WTC11 (cell line): Measurements from ENCODE around the gene KRT12. TPM values are rescaled to one million over a fixed set of nuclear protein-coding genes. Genes with fewer than 3 reads are reported as not detected.

Source experiments
- ATAC-seq: fragments of 200-7000 bp; cut with Tn5 transposase; 2 replicates; pipeline ENCODE4 v1.10.0; 2021; ENCODE audit warnings: mild to moderate bottlenecking, moderate library complexity
- Bru-seq: library from RNA; stranded (reverse); fragments of 400-500 nt; gene quantifications from one replicate; lab custom pipeline; 2021; lab: Mats Ljungman, UMichigan
- CTCF ChIA-PET: fragments of 300-600 bp; sonication (Branson Sonifier 250); formaldehyde crosslinking; loops from one replicate; lab custom pipeline; 2021; ENCODE audit warnings: antibody characterized with exemption; lab: Charles Lee
- POLR2A ChIA-PET: fragments of 350-600 bp; sonication (Branson Sonifier 250); formaldehyde crosslinking; loops from one replicate; lab custom pipeline; 2021; ENCODE audit warnings: antibody characterized with exemption; lab: Charles Lee
- DNase-seq: peaks from one replicate; pipeline ENCODE4 v3.0.0; 2021; ENCODE audit warnings: low spot score
- H3K27ac Mint-ChIP-seq: 2 replicates; pipeline ENCODE4 v1.8.0; 2021; ENCODE audit warnings: mixed read lengths
- H3K27me3 Mint-ChIP-seq: 2 replicates; pipeline ENCODE4 v1.8.0; 2021; ENCODE audit warnings: low read depth, mild to moderate bottlenecking, moderate library complexity, mixed read lengths
- H3K36me3 Mint-ChIP-seq: 2 replicates; pipeline ENCODE4 v1.8.0; 2021; ENCODE audit warnings: mixed read lengths
- H3K4me1 Mint-ChIP-seq: 2 replicates; pipeline ENCODE4 v1.8.0; 2022; ENCODE audit warnings: mixed read lengths
- H3K4me3 Mint-ChIP-seq: 2 replicates; pipeline ENCODE4 v1.8.0; 2021; ENCODE audit warnings: mild to moderate bottlenecking, moderate library complexity, mixed read lengths
- H3K9me3 Mint-ChIP-seq: 2 replicates; pipeline ENCODE4 v1.8.0; 2021; ENCODE audit warnings: mixed read lengths
- EMX1 ChIP-seq: fragments of 250-450 bp; sonication (Bioruptor Pico); IDR thresholded peaks from 2 replicates; pipeline ENCODE4 v1.8.0; 2021; ENCODE audit warnings: mild to moderate bottlenecking
- ETV6 ChIP-seq: sonication (generic); formaldehyde crosslinking; IDR thresholded peaks from 2 replicates; pipeline ENCODE4 v1.8.1; 2022; ENCODE audit warnings: mild to moderate bottlenecking, missing genetic modification reagents
- FOXK1 ChIP-seq: sonication (generic); formaldehyde crosslinking; IDR thresholded peaks from 2 replicates; pipeline ENCODE4 v1.8.0; 2022; ENCODE audit warnings: mild to moderate bottlenecking, moderate library complexity, missing genetic modification reagents
- GRHL2 ChIP-seq: fragments of 250-450 bp; sonication (Bioruptor Pico); IDR thresholded peaks from 2 replicates; pipeline ENCODE4 v1.8.0; 2022; ENCODE audit warnings: mild to moderate bottlenecking, moderate library complexity; ENCODE audit not compliant: insufficient replicate concordance, severe bottlenecking
- JAZF1 ChIP-seq: fragments of 250-450 bp; sonication (Bioruptor Pico); IDR thresholded peaks from 2 replicates; pipeline ENCODE4 v1.9.0; 2021; ENCODE audit warnings: moderate library complexity, mild to moderate bottlenecking, inconsistent platforms
- MXD4 ChIP-seq: fragments of 250-450 bp; sonication (Bioruptor Pico); IDR thresholded peaks from 2 replicates; pipeline ENCODE4 v1.8.0; 2021; ENCODE audit warnings: mild to moderate bottlenecking, moderate library complexity, borderline replicate concordance
- MYBL2 ChIP-seq: sonication (generic); formaldehyde crosslinking; IDR thresholded peaks from 2 replicates; pipeline ENCODE4 v1.8.1; 2023; ENCODE audit warnings: mild to moderate bottlenecking, moderate library complexity, missing genetic modification reagents
- NFATC4 ChIP-seq: fragments of 250-450 bp; sonication (Bioruptor Pico); IDR thresholded peaks from 2 replicates; pipeline ENCODE4 v1.9.0; 2021; ENCODE audit warnings: mild to moderate bottlenecking
- NR3C1 ChIP-seq: sonication (generic); formaldehyde crosslinking; conservative IDR thresholded peaks from 2 replicates; pipeline ENCODE4 v1.8.1; 2023; ENCODE audit warnings: low read depth, mild to moderate bottlenecking, missing genetic modification reagents
- PREB ChIP-seq: sonication (generic); formaldehyde crosslinking; IDR thresholded peaks from 2 replicates; pipeline ENCODE4 v1.8.1; 2022; ENCODE audit warnings: mild to moderate bottlenecking, missing genetic modification reagents, moderate library complexity, borderline replicate concordance
- PRRX2 ChIP-seq: fragments of 250-450 bp; sonication (Bioruptor Pico); IDR thresholded peaks from 2 replicates; pipeline ENCODE4 v1.8.0; 2021; ENCODE audit warnings: mild to moderate bottlenecking
- SOX15 ChIP-seq: fragments of 250-450 bp; sonication (Bioruptor Pico); IDR thresholded peaks from 2 replicates; pipeline ENCODE4 v1.9.0; 2021; ENCODE audit warnings: mild to moderate bottlenecking
- TEAD1 ChIP-seq: sonication (generic); formaldehyde crosslinking; IDR thresholded peaks from 2 replicates; pipeline ENCODE4 v1.8.0; 2022; ENCODE audit warnings: mild to moderate bottlenecking, missing genetic modification reagents
- ZNF121 ChIP-seq: sonication (generic); formaldehyde crosslinking; IDR thresholded peaks from 2 replicates; pipeline ENCODE4 v1.8.0; 2023; ENCODE audit warnings: missing genetic modification reagents
- ZNF232 ChIP-seq: sonication (generic); formaldehyde crosslinking; IDR thresholded peaks from 2 replicates; pipeline ENCODE4 v1.8.0; 2022; ENCODE audit warnings: mild to moderate bottlenecking, missing genetic modification reagents
- ZNF396 ChIP-seq: fragments of 250-450 bp; sonication (Bioruptor Pico); IDR thresholded peaks from 2 replicates; pipeline ENCODE4 v1.8.0; 2021; ENCODE audit warnings: mild to moderate bottlenecking, moderate library complexity, borderline replicate concordance
- long read RNA-seq, 3 experiments: library from RNA in 1 of 3; library from capped mRNA in 1 of 3; library from polyadenylated mRNA in 1 of 3; unstranded in 2 of 3; stranded (forward) in 1 of 3; transcript quantifications; one replicate each; pipeline ENCODE4 v2.0.0, GENCODE V29; 2021
- total RNA-seq: library from RNA; stranded (reverse); gene quantifications from 3 replicates; pipeline ENCODE4 v1.2.3, GENCODE V29; 2021
- TF ChIP-seq, protein P1 (sequence below): sonication (generic); formaldehyde crosslinking; IDR thresholded peaks from 2 replicates; pipeline ENCODE4 v1.8.0; 2022; ENCODE audit warnings: mild to moderate bottlenecking, missing genetic modification reagents
- TF ChIP-seq, protein P2 (sequence below): sonication (generic); formaldehyde crosslinking; IDR thresholded peaks from 2 replicates; pipeline ENCODE4 v1.8.1; 2023; ENCODE audit warnings: mild to moderate bottlenecking, missing genetic modification reagents, borderline replicate concordance
- TF ChIP-seq, protein P3 (sequence below): sonication (generic); formaldehyde crosslinking; IDR thresholded peaks from 2 replicates; pipeline ENCODE4 v1.8.0; 2022; ENCODE audit warnings: mild to moderate bottlenecking, missing genetic modification reagents
- TF ChIP-seq, protein P4 (sequence below): sonication (generic); formaldehyde crosslinking; conservative IDR thresholded peaks from 2 replicates; pipeline ENCODE4 v1.8.1; 2023; ENCODE audit warnings: mild to moderate bottlenecking, low read depth, missing genetic modification reagents, moderate library complexity

KRT12 gene
- total RNA-seq (not detected in 3 replicates), Bru-seq, nascent RNA (not detected)
- long read RNA-seq, experiment 1 = 0 reads
- long read RNA-seq, experiment 2 = 0 reads
- long read RNA-seq, experiment 3 = 0 reads

DNA sequence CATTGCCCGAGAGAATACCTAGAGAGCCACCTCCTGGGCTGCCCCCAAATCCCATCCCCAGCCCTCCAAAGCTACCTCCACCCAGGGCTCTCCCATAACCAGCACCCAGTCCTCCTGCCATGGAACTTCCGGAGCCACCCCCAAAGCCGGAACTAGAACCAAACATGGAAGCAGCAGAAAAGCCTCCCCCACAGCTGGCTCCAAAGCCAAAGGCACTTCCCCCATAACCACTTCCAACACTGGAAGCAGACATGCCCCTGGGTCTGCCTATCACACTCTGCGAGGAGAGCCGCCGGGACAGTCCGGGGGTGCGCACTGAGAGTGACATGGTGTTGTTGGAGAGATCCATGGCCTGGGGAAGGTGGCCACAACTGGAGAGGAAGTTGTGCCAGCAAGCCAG, at the start of gene KRT12:
Gene KRT12, minus strand, starts transcription at position 386 of the 400 bp plus-strand sequence. Its CDS starts 37 bp downstream, at position 349.
- ATAC-seq = no peak
- POLR2A ChIA-PET = no interaction called here
- CTCF ChIA-PET = no interaction called here

DNA sequence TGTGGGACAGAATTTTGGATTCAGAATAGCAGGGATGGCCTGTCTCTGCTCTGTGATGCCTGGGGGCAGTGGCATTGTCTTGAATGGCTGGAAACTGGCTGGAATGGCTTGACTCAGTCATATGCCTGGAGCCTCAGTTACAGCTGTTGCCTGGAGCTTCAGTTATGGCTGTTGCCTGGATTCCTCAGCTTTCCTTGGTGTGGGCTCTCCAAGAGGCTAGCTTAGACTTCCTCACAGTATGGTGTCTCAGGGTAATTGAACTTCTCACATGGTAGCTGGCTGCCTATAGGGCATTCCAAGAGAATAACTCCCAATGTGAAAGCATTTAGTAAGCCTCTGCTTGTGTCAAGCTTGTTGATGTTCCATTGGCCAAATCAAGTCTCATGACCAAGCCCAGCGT, 49.3 kb upstream of the KRT12 start:
- Mint-ChIP-seq H3K9me3 (no peaks in the 10 kb centered on the region), H3K27me3 (no peaks in the 10 kb centered on the region), H3K36me3 (no peaks in the 10 kb centered on the region), H3K4me1 (no peaks in the 10 kb centered on the region), H3K27ac (no peak overlapping the region), H3K4me3 (no peak overlapping the region)
- POLR2A ChIA-PET = interaction anchor here (0.7 kb wide), 1 partner anchor 230 kb away, joined by 7 read pairs; no protein-coding TSS in a partner anchor
- DNase-seq (no peak), ATAC-seq (no peak)
- CTCF ChIA-PET = interaction anchor here (0.6 to 1.3 kb wide), 3 partner anchors 53 to 494 kb away, joined by 3 to 5 read pairs (median 4); no protein-coding TSS in a partner anchor
- TF ChIP-seq ZNF396 (CRISPR knock-in tag) = no peak
- no peak for TF ChIP-seq TEAD1
- TF ChIP-seq, protein P1, sequence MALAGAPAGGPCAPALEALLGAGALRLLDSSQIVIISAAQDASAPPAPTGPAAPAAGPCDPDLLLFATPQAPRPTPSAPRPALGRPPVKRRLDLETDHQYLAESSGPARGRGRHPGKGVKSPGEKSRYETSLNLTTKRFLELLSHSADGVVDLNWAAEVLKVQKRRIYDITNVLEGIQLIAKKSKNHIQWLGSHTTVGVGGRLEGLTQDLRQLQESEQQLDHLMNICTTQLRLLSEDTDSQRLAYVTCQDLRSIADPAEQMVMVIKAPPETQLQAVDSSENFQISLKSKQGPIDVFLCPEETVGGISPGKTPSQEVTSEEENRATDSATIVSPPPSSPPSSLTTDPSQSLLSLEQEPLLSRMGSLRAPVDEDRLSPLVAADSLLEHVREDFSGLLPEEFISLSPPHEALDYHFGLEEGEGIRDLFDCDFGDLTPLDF = no peak
- TF ChIP-seq PRRX2 (CRISPR knock-in tag) = no peak
- TF ChIP-seq MYBL2 = no peak
- TF ChIP-seq SOX15 (CRISPR knock-in tag) = no peak
- TF ChIP-seq EMX1 (CRISPR knock-in tag) = no peak
- TF ChIP-seq JAZF1 (CRISPR knock-in tag) = no peak
- TF ChIP-seq ETV6 (CRISPR knock-in tag) = no peak
- no peak for TF ChIP-seq FOXK1 (CRISPR knock-in tag)
- TF ChIP-seq GRHL2 (CRISPR knock-in tag) = no peak
- no peak for TF ChIP-seq MXD4
- no peak for TF ChIP-seq NFATC4 (CRISPR knock-in tag)
- TF ChIP-seq, protein P2, sequence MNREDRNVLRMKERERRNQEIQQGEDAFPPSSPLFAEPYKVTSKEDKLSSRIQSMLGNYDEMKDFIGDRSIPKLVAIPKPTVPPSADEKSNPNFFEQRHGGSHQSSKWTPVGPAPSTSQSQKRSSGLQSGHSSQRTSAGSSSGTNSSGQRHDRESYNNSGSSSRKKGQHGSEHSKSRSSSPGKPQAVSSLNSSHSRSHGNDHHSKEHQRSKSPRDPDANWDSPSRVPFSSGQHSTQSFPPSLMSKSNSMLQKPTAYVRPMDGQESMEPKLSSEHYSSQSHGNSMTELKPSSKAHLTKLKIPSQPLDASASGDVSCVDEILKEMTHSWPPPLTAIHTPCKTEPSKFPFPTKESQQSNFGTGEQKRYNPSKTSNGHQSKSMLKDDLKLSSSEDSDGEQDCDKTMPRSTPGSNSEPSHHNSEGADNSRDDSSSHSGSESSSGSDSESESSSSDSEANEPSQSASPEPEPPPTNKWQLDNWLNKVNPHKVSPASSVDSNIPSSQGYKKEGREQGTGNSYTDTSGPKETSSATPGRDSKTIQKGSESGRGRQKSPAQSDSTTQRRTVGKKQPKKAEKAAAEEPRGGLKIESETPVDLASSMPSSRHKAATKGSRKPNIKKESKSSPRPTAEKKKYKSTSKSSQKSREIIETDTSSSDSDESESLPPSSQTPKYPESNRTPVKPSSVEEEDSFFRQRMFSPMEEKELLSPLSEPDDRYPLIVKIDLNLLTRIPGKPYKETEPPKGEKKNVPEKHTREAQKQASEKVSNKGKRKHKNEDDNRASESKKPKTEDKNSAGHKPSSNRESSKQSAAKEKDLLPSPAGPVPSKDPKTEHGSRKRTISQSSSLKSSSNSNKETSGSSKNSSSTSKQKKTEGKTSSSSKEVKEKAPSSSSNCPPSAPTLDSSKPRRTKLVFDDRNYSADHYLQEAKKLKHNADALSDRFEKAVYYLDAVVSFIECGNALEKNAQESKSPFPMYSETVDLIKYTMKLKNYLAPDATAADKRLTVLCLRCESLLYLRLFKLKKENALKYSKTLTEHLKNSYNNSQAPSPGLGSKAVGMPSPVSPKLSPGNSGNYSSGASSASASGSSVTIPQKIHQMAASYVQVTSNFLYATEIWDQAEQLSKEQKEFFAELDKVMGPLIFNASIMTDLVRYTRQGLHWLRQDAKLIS = no peak

More for the DNA sequence above, at the start of gene KRT12:
- Mint-ChIP-seq H3K36me3 (no peaks in the 10 kb centered on the region), H3K27ac (no peak within 1 kb of the TSS), H3K27me3 (peaks cover 2% of the 10 kb centered on the region), H3K4me3 (no peak within 1 kb of the TSS), H3K9me3 (no peaks in the 10 kb centered on the region), H3K4me1 (peaks cover 5% of the 10 kb centered on the region)
- TF ChIP-seq, protein P3, sequence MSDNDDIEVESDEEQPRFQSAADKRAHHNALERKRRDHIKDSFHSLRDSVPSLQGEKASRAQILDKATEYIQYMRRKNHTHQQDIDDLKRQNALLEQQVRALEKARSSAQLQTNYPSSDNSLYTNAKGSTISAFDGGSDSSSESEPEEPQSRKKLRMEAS (CRISPR knock-in tag) = no peak
- TF ChIP-seq, protein P2 = no peak
- TF ChIP-seq ZNF121 (CRISPR knock-in tag) (no peak), ZNF232 (CRISPR knock-in tag) (no peak), PREB (no peak), NR3C1 (CRISPR knock-in tag) (no peak)
- TF ChIP-seq, protein P4, sequence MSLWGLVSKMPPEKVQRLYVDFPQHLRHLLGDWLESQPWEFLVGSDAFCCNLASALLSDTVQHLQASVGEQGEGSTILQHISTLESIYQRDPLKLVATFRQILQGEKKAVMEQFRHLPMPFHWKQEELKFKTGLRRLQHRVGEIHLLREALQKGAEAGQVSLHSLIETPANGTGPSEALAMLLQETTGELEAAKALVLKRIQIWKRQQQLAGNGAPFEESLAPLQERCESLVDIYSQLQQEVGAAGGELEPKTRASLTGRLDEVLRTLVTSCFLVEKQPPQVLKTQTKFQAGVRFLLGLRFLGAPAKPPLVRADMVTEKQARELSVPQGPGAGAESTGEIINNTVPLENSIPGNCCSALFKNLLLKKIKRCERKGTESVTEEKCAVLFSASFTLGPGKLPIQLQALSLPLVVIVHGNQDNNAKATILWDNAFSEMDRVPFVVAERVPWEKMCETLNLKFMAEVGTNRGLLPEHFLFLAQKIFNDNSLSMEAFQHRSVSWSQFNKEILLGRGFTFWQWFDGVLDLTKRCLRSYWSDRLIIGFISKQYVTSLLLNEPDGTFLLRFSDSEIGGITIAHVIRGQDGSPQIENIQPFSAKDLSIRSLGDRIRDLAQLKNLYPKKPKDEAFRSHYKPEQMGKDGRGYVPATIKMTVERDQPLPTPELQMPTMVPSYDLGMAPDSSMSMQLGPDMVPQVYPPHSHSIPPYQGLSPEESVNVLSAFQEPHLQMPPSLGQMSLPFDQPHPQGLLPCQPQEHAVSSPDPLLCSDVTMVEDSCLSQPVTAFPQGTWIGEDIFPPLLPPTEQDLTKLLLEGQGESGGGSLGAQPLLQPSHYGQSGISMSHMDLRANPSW (CRISPR knock-in tag) = no peak
- DNase-seq = no peak
